ENCODE results near the gene SIGLEC7. TPM values are rescaled to one million over a fixed set of nuclear protein-coding genes. Genes with fewer than 3 reads are reported as not detected.

Gene SIGLEC7
- total RNA-seq, 1 donor from 2014 or later = not detected

GRCh38 chr19:51157265-51157664 lies 15.2 kb downstream of the SIGLEC7 start:
- no peak overlapping the region for H3K27ac Mint-ChIP-seq
- TF ChIP-seq CTCF (IDR thresholded peaks at IDR 0.05) = no peak
- no peaks in the 10 kb centered on the region for H3K4me1 Mint-ChIP-seq
- intact Hi-C loops (cut with micrococcal nuclease) = no loop called here
- ChIA-PET POLR2A (no interaction called here), CTCF (interaction anchor here (0.7 to 1.1 kb wide), 2 partner anchors 102 to 504 kb away, joined by 3 read pairs; no protein-coding TSS in a partner anchor)
- no peaks in the 10 kb centered on the region for H3K9me3 Mint-ChIP-seq
- DNase-seq = no peak
- no peaks in the 10 kb centered on the region for H3K36me3 Mint-ChIP-seq (ENCODE audit: low read depth)
- no peak for ATAC-seq (ENCODE audit: low read depth)
- H3K27me3 Mint-ChIP-seq = peaks cover 28% of the 10 kb centered on the region
- no peak overlapping the region for H3K4me3 Mint-ChIP-seq

GRCh38 chr19:51158474-51159129 lies 16.5 kb downstream of the SIGLEC7 start:
- Mint-ChIP-seq H3K27me3 (peaks cover 18% of the 10 kb centered on the region), H3K27ac (no peak overlapping the region), H3K36me3 (ENCODE audit: low read depth) (no peaks in the 10 kb centered on the region), H3K4me1 (no peaks in the 10 kb centered on the region), H3K4me3 (no peak overlapping the region), H3K9me3 (no peaks in the 10 kb centered on the region)
- ChIA-PET CTCF (interaction anchor here (0.7 to 1.1 kb wide), 2 partner anchors 499 to 503 kb away, joined by 3 read pairs; no protein-coding TSS in a partner anchor), POLR2A (no interaction called here)
- ATAC-seq (ENCODE audit: low read depth) (peak; percentile 40), DNase-seq (no peak)
- intact Hi-C loops (cut with micrococcal nuclease) = loop anchor here (2.0 kb wide), 1 partner anchor 502 kb away; no protein-coding TSS in a partner anchor
- peak; percentile 87 for TF ChIP-seq CTCF (IDR thresholded peaks at IDR 0.05)

DNA sequence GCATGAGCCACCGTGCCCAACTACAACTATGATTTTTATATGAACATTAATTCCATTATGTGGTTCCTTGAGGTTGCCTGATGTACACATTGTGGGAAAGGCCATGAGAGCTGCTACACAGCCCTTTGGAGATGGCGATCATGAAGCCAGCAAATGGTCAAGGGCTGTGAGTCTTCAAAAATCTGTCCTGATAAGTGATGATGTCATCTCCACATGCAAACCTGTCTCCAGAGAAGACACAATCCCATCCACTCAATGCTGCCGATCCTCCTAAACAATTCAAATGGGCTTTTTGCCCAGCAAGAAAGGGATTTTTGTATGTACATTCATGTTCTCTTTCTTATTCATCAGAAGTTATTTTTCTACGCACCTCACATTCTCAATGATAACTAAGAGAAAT lies 17.6 kb downstream of the SIGLEC7 start:
- Mint-ChIP-seq H3K9me3 (no peaks in the 10 kb centered on the region), H3K27ac (no peak overlapping the region), H3K4me1 (no peaks in the 10 kb centered on the region), H3K4me3 (no peak overlapping the region), H3K36me3 (ENCODE audit: low read depth) (no peaks in the 10 kb centered on the region), H3K27me3 (peaks cover 18% of the 10 kb centered on the region)
- CTCF ChIA-PET = no interaction called here
- intact Hi-C loops (cut with micrococcal nuclease) = loop anchor here (2.0 kb wide), 1 partner anchor 501 kb away; no protein-coding TSS in a partner anchor
- DNase-seq (no peak), ATAC-seq (ENCODE audit: low read depth) (no peak)
- TF ChIP-seq CTCF (IDR thresholded peaks at IDR 0.05) = no peak
- POLR2A ChIA-PET = no interaction called here

- CTCF ChIA-PET = no interaction called here
- ATAC-seq (ENCODE audit: low read depth) (no peak), DNase-seq (no peak)
- Mint-ChIP-seq H3K36me3 (ENCODE audit: low read depth) (no peaks in the 10 kb centered on the region), H3K9me3 (no peaks in the 10 kb centered on the region), H3K27me3 (peaks cover 13% of the 10 kb centered on the region), H3K4me1 (no peaks in the 10 kb centered on the region), H3K4me3 (no peak overlapping the region), H3K27ac (no peak overlapping the region)
- TF ChIP-seq CTCF (IDR thresholded peaks at IDR 0.05) = no peak
- POLR2A ChIA-PET = no interaction called here
- intact Hi-C loops (cut with micrococcal nuclease) = no loop called here
Measured at GRCh38 chr19:51161266-51161665, 19.2 kb downstream of the SIGLEC7 start.

DNA sequence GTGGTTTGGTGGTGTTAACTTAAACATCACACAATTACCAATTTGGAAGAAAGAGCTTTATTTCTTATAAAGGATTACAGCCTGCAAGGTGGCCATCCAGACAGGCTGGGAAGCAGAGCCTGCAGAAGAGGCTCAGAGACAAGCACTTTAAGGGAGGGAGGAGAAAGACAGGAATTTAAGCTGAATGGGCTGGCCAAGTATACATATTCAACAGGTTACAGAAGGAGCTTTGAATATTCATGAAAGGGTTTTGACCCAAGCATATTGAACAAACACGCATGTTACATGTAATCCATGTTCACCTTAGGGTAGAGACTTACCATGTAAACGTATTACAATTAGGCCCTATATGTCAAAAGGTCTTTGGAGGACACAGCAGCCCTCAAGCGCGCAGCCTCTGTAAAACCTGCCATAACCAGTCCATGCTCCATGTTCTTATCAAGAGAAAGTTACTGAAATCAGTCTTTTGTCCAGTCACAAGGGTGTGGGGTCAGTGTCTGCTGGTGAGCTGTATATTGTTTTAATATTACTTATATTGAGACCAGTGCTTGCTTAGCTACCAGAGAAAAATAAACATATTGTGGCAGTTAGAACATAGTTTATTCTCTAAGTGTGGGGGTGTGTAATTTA lies 19.9 kb downstream of the SIGLEC7 start:
- Mint-ChIP-seq H3K9me3 (no peaks in the 10 kb centered on the region), H3K27me3 (peaks cover 20% of the 10 kb centered on the region), H3K4me3 (no peak overlapping the region), H3K36me3 (ENCODE audit: low read depth) (no peaks in the 10 kb centered on the region), H3K27ac (no peak overlapping the region), H3K4me1 (no peaks in the 10 kb centered on the region)
- POLR2A ChIA-PET = no interaction called here
- CTCF ChIA-PET = no interaction called here
- ATAC-seq (ENCODE audit: low read depth) (no peak), DNase-seq (no peak)
- no peak for TF ChIP-seq CTCF (IDR thresholded peaks at IDR 0.05)
- intact Hi-C loops (cut with micrococcal nuclease) = no loop called here

Measured in activated B cell treated with CpG ODN at 0.5 μM for 24 hours (primary cell).